ENCODE results near the gene ZMYND11.
"Not testable (repeated sequence)": the region's sequence is repeated elsewhere in the genome, so short reads cannot be mapped to it uniquely, and the experiment has no call there.

Gene ZMYND11

GRCh38 chr10:287814-288213, 152.6 kb downstream of the ZMYND11 start:
- DNase-seq = no peak

GRCh38 chr10:288316-289200, 153.3 kb downstream of the ZMYND11 start:
- no peak for DNase-seq

- DNase-seq = no peak
Observed at GRCh38 chr10:289581-289980, 154.3 kb downstream of the ZMYND11 start.

- no peak for DNase-seq
Observed at GRCh38 chr10:290026-290725, 154.9 kb downstream of the ZMYND11 start.

GRCh38 chr10:293636-294035, 158.4 kb downstream of the ZMYND11 start:
- DNase-seq = no peak

- DNase-seq = no peak
Observed at GRCh38 chr10:297567-297966, 162.3 kb downstream of the ZMYND11 start.

GRCh38 chr10:298033-298432, 162.8 kb downstream of the ZMYND11 start:
- no peak for DNase-seq

- no peak for DNase-seq
Observed at GRCh38 chr10:299512-299911, 164.3 kb downstream of the ZMYND11 start.

- DNase-seq = no peak
Observed at GRCh38 chr10:299969-300368, 164.7 kb downstream of the ZMYND11 start.

GRCh38 chr10:300580-300979, 165.3 kb downstream of the ZMYND11 start:
- DNase-seq = not testable (repeated sequence)

GRCh38 chr10:301536-301935, 166.3 kb downstream of the ZMYND11 start:
- no peak for DNase-seq

Measured in suppressor macrophage treated with lipopolysaccharide for 1 hour (primary cell).